AG09309 (cell line): Measurements from ENCODE around the gene NTRK2.

Experiments used
- DNase-seq: peaks from one replicate; pipeline ENCODE4 v3.0.0-alpha.2; 2010; ENCODE audit warnings: low read depth
- H3K4me3 ChIP-seq: 2 replicates; pipeline ENCODE4 v1.5.1; 2011; ENCODE audit warnings: mild to moderate bottlenecking, low read depth, low read length, moderate library complexity; ENCODE audit not compliant: control insufficient read depth
- TF ChIP-seq, protein P1 (sequence below): IDR thresholded peaks from 2 replicates; pipeline ENCODE4 v1.5.1; 2011; ENCODE audit warnings: mild to moderate bottlenecking, low read depth, low read length, inconsistent platforms; ENCODE audit not compliant: insufficient read depth, control insufficient read depth; ENCODE audit errors: missing control alignments

NTRK2 gene

DNA sequence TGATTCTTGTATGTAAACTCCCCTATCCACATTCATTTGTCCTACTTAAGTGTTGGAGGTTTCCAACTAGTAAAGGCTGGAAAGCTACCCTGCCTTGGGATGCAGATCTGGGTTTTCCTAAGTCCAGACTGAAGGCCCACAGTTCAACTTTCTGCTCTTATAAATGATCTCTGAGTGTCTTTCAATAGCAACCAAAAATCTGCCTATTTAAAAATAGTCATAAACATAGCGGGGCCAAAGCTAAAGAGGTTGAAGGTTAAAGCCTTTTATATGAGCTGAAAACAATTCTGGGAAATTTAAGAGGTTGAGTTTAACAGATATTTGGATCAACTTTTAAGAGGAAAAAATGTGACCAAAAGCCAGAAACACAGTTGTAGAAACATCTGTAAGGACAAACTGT is 87.2 kb downstream of the NTRK2 start:
- TF ChIP-seq, protein P1, sequence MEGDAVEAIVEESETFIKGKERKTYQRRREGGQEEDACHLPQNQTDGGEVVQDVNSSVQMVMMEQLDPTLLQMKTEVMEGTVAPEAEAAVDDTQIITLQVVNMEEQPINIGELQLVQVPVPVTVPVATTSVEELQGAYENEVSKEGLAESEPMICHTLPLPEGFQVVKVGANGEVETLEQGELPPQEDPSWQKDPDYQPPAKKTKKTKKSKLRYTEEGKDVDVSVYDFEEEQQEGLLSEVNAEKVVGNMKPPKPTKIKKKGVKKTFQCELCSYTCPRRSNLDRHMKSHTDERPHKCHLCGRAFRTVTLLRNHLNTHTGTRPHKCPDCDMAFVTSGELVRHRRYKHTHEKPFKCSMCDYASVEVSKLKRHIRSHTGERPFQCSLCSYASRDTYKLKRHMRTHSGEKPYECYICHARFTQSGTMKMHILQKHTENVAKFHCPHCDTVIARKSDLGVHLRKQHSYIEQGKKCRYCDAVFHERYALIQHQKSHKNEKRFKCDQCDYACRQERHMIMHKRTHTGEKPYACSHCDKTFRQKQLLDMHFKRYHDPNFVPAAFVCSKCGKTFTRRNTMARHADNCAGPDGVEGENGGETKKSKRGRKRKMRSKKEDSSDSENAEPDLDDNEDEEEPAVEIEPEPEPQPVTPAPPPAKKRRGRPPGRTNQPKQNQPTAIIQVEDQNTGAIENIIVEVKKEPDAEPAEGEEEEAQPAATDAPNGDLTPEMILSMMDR = no peak
- no peak overlapping the region for H3K4me3 ChIP-seq
- DNase-seq = no peak

DNA sequence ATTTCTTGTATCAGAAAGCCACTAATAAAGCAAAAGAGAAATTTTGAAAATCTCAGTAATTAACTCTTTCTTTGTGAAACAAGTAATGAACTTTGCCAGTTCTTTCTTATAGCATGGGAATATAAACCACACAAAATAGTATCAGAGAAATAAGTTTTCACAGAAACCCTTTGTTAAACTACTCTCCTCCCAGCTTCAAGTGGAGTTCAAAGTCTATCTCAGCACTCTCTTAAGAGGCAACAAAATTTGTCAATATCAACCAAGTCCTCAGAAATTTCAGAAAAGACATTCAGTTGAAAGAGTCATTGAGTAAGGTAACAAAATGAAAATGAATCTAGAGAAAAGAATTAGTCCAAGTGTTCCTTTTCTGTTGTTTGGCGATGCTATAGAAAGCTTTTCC is 89.3 kb downstream of the NTRK2 start:
- no peak overlapping the region for H3K4me3 ChIP-seq
- TF ChIP-seq, protein P1 = no peak
- DNase-seq = no peak

DNA sequence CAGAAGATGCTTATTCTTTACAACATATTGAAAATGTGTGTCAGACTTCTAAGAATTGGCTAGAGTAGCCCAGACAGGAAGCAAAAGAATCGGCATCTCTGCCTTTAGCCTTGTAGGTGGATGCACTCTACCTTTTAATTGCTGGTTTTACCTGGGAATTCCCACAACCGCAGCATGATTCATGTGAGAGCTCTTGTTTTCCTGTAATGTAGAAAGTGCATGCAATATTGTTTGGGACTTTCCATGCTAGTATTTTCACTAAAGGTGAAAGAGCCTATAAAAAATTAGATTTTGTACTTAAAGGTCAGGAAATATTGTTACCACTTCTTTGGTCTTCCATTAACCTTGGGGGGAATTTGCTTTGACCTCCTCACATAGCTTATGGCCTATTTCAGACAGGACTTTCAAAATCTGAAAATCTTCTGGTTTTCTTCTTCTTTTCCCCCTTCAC is 89.8 kb downstream of the NTRK2 start:
- no peak overlapping the region for H3K4me3 ChIP-seq
- TF ChIP-seq, protein P1 = no peak
- no peak for DNase-seq

DNA sequence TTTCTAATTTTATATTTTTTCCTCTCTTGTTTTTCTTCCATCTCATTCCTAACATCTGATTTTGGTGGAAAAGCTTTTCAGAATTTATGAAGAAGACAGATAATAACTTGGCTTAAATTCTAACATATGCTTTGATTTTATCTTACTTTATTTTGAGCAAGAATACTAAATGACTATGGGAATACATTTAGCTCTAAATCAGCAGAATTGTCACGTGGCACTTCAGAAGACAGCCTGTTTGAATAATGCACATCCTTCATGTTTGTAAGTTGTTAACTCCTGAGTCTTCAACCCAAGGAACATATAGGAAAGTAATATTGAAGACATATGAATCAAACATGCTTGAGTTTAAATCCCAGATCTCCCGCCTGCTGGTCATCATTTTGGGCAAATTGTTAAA is 90.3 kb downstream of the NTRK2 start:
- TF ChIP-seq, protein P1 = no peak
- no peak overlapping the region for H3K4me3 ChIP-seq
- DNase-seq = no peak

DNA sequence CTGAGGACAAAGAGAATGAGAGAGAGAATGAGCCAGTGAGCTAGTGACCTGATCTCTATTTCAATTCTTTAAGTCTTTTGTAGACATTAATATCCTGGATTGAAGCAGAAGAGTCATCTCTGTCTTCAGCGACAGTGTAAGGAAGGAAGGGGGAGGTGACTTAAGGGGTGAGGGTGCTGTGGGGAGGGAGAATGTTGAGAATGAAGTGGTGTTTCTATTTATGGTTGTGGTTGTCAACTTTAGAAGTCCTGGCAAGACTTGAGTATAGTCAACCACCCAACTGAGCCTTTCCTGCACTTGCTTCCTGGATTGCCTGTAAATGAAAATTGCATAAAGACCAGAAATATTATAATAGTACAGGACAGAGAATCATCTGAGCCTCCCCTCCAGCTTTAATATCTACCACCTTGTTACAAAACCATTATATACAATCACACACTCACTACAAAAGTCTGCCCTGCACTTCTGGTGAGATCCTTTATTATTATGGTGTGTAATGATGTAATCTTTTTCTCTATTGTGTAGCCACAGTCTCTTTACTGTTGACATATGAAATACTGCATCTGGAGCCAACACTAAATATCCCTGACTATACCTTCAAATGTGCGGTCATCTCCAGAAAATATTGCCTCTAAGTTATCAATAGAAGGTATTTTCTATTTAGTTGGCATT is 91.7 kb downstream of the NTRK2 start:
- no peak for DNase-seq
- TF ChIP-seq, protein P1 = no peak
- H3K4me3 ChIP-seq = no peak overlapping the region

DNA sequence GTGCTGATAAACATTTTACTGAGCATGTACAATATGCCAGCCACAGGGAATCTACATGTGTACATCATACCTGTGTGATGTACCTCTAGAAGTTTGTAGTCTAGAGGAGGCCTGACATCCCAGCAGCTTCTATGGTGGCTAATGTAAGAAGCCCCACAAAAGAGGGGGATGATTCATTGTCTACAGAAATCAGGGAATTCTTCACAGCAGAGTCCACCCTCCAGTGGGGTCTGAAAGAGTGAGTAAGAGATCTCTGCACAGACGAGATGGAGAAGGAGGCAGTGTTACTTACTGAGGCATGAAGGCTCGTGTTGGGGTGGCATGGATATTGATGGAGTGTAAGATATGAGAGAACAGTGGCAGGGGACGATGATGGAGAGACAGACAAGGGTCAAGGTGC is 103.0 kb downstream of the NTRK2 start:
- TF ChIP-seq, protein P1 = no peak
- no peak for DNase-seq
- H3K4me3 ChIP-seq = no peak overlapping the region
